H1 (cell line): ENCODE data around the gene AVPR1B. TPM values are rescaled to one million over a fixed set of nuclear protein-coding genes. Genes with fewer than 3 reads are reported as not detected.

Experiments used
- BACH1 ChIP-seq: IDR thresholded peaks from 2 replicates; pipeline ENCODE4 v1.6.1; 2012; ENCODE audit warnings: low read length, improper control_type of control experiment
- EGR1 ChIP-seq: IDR thresholded peaks from 2 replicates; pipeline ENCODE4 v1.6.1; 2011; ENCODE audit warnings: low read depth, low read length, borderline replicate concordance
- GTF2F1 ChIP-seq: IDR thresholded peaks from 2 replicates; pipeline ENCODE4 v1.6.1; 2012; ENCODE audit warnings: low read depth, low read length, improper control_type of control experiment, borderline replicate concordance
- POLR2A ChIP-seq, 2 experiments: IDR thresholded peaks; 1 replicate in 1 of 2; 2 replicates in 1 of 2; pipeline ENCODE4 v1.6.1; 2011; ENCODE audit warnings: low read depth in 2 of 2, low read length in 2 of 2, mild to moderate bottlenecking in 2 of 2; ENCODE audit errors: control extremely low read depth in 1 of 2
- SIX5 ChIP-seq: IDR thresholded peaks from 2 replicates; pipeline ENCODE4 v1.6.1; 2011; ENCODE audit warnings: mild to moderate bottlenecking, low read depth, low read length
- polyA plus RNA-seq, 7 experiments: library from polyadenylated mRNA; depleted of rRNA in 3 of 7; stranded (reverse) in 5 of 7; unstranded in 2 of 7; fragments of >200 nt in 5 of 7; fragments of 200-250 nt in 2 of 7; gene quantifications; 1 replicate in 5 of 7; 2 replicates in 1 of 7; 4 replicates in 1 of 7; pipeline versions ENCODE4 v1.2.1 to v1.2.3, GENCODE V29; 2011 to 2013; ENCODE audit warnings: missing spikeins in 2 of 7, mixed read lengths in 2 of 7
- total RNA-seq: library from RNA; stranded (reverse); fragmentation: NEBNext Ultra II Directional; extraction: Animal tissue kit (Norgen Biotek cat#: 25700); gene quantifications from 2 replicates; pipeline ENCODE4 v1.2.1, GENCODE V29; 2021

AVPR1B gene
- total and polyA plus RNA-seq, 2 of the 8 experiments (the other 6 are each of a cell fraction or from before 2014, with no cell fraction given), result 0.29 to 0.50 TPM

- TF ChIP-seq GTF2F1 (no peak), BACH1 (no peak), EGR1 (no peak), POLR2A (IDR thresholded peaks at IDR 0.05; ENCODE audit: control extremely low read depth in 1 of 2, low read depth in 2 of 2, low read length in 2 of 2) (no peak), SIX5 (no peak)
Measured at GRCh38 chr1:206068314-206068713, 48.9 kb downstream of the AVPR1B start (continued).
